OCI-LY7 (cell line): Measurements from ENCODE around the gene SEMA3G.

Experiments
- EZH2phosphoT487 ChIP-seq: fragments of 200-600 bp; sonication (generic); IDR thresholded peaks from 2 replicates; pipeline ENCODE4 v1.6.1; 2018; ENCODE audit warnings: low read depth, borderline replicate concordance, mild to moderate bottlenecking, mixed run types, antibody characterized with exemption, low read length, moderate library complexity, mixed read lengths
- TF ChIP-seq, protein P1 (sequence below): fragments of 200-600 bp; sonication (generic); conservative IDR thresholded peaks from 2 replicates; pipeline ENCODE4 v1.5.1; 2014; ENCODE audit warnings: mild to moderate bottlenecking, antibody characterized with exemption, low read length, moderate library complexity, mixed read lengths

DNA sequence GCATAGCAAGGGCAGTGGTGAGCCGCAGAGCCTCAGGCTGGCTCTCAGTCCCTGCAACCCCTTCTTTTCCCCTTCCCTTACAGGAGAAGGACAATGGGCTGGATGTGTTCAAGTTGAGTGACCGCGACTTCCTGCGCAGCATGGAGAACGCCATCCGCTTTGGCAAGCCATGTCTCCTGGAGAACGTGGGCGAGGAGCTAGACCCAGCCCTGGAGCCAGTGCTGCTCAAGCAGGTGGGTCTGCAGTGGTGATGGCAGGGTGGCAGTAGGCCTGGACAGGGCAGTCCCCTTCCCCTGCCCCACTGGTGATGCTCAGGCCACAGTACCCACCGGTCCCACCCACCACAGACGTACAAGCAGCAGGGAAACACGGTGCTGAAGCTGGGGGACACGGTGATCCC lies 53.8 kb downstream of the SEMA3G start:
- TF ChIP-seq, protein P1, sequence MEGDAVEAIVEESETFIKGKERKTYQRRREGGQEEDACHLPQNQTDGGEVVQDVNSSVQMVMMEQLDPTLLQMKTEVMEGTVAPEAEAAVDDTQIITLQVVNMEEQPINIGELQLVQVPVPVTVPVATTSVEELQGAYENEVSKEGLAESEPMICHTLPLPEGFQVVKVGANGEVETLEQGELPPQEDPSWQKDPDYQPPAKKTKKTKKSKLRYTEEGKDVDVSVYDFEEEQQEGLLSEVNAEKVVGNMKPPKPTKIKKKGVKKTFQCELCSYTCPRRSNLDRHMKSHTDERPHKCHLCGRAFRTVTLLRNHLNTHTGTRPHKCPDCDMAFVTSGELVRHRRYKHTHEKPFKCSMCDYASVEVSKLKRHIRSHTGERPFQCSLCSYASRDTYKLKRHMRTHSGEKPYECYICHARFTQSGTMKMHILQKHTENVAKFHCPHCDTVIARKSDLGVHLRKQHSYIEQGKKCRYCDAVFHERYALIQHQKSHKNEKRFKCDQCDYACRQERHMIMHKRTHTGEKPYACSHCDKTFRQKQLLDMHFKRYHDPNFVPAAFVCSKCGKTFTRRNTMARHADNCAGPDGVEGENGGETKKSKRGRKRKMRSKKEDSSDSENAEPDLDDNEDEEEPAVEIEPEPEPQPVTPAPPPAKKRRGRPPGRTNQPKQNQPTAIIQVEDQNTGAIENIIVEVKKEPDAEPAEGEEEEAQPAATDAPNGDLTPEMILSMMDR: no peak
- TF ChIP-seq EZH2phosphoT487: no peak
